ENCODE measurements around the gene EPHA6.

- TF ChIP-seq POLR2A (IDR thresholded peaks at IDR 0.05), result no peak
- TF ChIP-seq CTCF (IDR thresholded peaks at IDR 0.05), result no peak
These were observed 796.2 kb downstream of the EPHA6 start for GRCh38 chr3:97610626-97611025.
